Stomach smooth muscle (tissue), 2 donors: ENCODE results near the gene USP6.
A peak's percentile ranks its signal among the peaks of the same experiment; 100 is the strongest.

Experiments
- H3K27ac ChIP-seq: one replicate; pipeline ENCODE4 v1.7.0; 2013; ENCODE audit warnings: mild to moderate bottlenecking, low read length, inconsistent platforms
- H3K27me3 ChIP-seq, 2 donors: one replicate each; pipeline ENCODE4 v1.7.0; 2013; ENCODE audit warnings: low read length in 2 of 2; ENCODE audit not compliant: insufficient read depth in 2 of 2, control insufficient read depth in 1 of 2
- H3K36me3 ChIP-seq, 2 donors: one replicate each; pipeline ENCODE4 v1.7.0; 2013; ENCODE audit warnings: low read length in 2 of 2; ENCODE audit not compliant: control insufficient read depth in 2 of 2, insufficient read depth in 2 of 2
- H3K4me1 ChIP-seq: one replicate; pipeline ENCODE4 v1.7.0; 2013; ENCODE audit warnings: low read length; ENCODE audit not compliant: control insufficient read depth, insufficient read depth
- H3K4me3 ChIP-seq, 2 donors: one replicate each; pipeline ENCODE4 v1.7.0; 2013; ENCODE audit warnings: low read length in 2 of 2
- H3K9ac ChIP-seq, 2 donors: one replicate each; pipeline ENCODE4 v1.7.0; 2013; ENCODE audit warnings: low read length in 2 of 2, mild to moderate bottlenecking in 1 of 2
- H3K9me3 ChIP-seq, 2 donors: one replicate each; pipeline ENCODE4 v1.7.0; 2013; ENCODE audit warnings: low read length in 2 of 2; ENCODE audit not compliant: control insufficient read depth in 2 of 2
- donor health status: healthy.
- donor health status: Pancreatic carcinoma.

USP6 gene

DNA sequence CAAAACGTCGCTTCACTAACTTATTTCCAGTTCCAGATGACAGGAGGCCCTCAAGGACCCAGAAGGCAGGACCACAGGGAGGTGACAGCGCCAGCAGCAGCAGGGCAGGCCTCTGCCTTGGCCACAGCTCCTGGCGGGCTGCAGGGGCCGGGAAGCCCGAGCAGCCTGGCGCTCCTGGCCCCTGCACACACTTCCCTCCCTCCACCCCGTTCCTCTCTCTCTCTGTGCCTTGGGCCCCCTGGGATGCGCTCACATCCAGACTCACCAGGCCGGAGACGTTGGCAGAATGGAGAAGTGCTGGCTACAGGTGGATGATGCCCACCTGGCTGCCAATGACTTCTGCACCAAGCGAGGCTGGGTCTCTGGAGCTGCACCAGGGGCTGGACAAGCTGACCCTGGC lies 63.2 kb downstream of the USP6 start:
- no peaks in the 10 kb centered on the region for H3K4me1 ChIP-seq
- H3K36me3 ChIP-seq = peaks cover 10 to 12% of the 10 kb centered on the region in 2 donors
- H3K9ac ChIP-seq = no peak overlapping the region
- no peak overlapping the region for H3K27ac ChIP-seq
- no peaks in the 10 kb centered on the region for H3K27me3 ChIP-seq
- H3K9me3 ChIP-seq = peaks cover 37 to 64% of the 10 kb centered on the region in 2 donors
- no peak overlapping the region for H3K4me3 ChIP-seq

DNA sequence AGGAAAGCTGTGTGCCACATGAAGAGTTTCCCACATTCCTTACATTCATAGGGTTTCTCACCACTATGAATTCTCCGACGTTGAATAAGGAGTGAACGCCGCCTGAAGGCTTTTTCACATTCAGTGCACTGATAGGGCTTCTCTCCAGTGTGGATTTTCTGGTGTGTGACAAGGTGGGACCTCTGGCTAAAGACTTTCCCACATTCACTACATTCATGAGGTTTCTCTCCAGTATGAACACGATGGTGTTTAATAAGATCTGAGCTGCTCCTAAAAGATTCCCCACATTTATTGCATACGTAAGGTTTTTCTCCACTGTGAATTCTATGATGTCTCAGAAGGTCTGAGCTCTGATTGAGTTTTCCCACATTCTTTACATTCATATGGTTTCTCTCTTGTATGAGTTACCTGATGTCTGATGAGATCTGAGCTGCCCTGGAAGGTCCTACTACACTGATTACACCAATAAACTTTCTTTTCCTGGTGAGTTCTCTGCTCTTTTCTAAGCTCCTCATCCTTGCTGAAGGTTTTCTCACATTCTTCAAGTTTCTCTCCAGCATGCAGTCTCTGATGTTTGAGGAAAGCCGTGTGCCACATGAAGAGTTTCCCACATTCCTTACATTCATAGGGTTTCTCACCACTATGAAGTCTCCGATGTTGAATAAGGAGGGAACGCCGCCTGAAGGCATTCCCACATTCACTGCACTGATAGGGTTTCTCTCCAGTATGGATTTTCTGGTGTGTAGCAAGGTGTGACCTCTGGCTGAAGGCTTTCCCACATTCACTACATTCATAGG lies 65.9 kb downstream of the USP6 start:
- Histone ChIP-seq H3K4me1 (no peaks in the 10 kb centered on the region), H3K27ac (no peak overlapping the region), H3K4me3 (peak overlapping the region; percentile 8 to 45), H3K36me3 (peaks cover 7 to 8% of the 10 kb centered on the region in 2 donors), H3K9me3 (peaks cover 40 to 70% of the 10 kb centered on the region in 2 donors), H3K27me3 (no peaks in the 10 kb centered on the region), H3K9ac (no peak overlapping the region)

DNA sequence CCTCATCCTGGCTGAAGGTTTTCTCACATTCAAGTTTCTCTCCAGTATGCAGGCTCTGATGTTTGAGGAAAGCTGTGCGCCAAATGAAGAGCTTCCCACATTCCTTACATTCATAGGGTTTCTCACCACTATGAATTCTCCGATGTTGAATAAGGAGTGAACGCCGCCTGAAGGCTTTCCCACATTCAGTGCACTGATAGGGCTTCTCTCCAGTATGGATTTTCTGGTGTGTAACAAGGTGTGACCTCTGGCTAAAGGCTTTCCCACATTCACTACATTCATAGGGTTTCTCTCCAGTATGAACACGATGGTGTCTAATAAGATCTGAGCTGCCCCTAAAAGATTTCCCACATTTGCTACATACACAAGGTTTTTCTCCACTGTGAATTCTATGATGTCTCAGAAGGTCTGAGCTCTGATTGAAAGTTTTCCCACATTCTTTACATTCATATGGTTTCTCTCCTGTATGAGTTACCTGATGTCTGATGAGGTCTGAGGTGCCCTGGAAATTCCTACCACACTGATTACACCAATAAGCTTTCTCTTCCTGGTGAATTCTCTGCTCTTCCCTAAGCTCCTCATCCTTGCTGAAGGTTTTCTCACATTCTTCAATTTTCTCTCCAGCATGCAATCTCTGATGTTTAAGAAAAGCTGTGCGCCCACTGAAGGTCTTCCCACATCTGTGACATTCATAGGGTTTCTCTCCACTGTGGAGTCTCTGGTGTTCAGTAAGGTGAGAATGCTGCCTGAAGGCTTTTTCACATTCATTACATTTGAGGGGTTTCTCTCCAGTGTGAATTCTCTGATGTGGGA lies 67.0 kb downstream of the USP6 start:
- Histone ChIP-seq H3K9me3 (peaks cover 48 to 75% of the 10 kb centered on the region in 2 donors), H3K36me3 (peaks cover 7 to 8% of the 10 kb centered on the region in 2 donors), H3K4me3 (peak overlapping the region in 1 of 2 donors; percentile 45), H3K4me1 (no peaks in the 10 kb centered on the region), H3K9ac (no peak overlapping the region), H3K27ac (no peak overlapping the region), H3K27me3 (no peaks in the 10 kb centered on the region)

DNA sequence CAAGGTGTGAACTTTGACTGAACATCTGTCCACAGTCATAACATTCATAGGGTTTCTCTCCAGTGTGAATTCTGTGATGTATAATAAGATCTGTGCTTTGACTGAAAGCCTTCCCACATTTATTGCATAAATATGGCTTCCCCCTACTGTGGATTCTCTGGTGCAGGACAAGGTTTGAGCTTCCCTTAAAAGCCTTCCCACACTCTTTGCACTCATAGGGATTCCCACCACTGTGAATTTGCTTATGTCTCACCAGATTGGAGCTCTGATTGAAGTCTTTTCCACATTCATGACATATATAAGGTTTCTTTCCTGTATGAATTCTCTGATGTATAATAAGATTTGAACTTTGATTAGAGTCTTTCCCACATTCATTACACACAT lies 67.6 kb downstream of the USP6 start:
- no peak overlapping the region for H3K4me3 ChIP-seq
- H3K27me3 ChIP-seq = no peaks in the 10 kb centered on the region

DNA sequence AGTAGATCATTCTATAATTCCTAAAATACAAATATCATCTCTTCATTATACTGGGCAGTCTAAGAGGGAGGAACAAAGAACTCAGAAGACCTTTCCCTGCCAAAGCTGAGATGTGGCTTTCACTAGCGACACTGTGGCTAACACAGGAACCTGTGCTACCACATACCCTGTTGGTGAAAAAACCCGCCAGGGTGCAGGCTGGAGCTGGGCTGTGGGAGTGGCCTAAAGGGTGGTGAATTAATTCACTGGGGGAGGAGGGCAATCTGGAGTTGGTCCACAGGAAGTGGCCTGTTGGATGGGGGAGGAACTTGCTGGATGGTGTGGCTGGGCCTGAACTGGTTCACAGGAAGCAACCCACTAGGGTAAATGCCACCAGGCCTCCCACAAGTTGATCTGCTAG lies 68.5 kb downstream of the USP6 start:
- Histone ChIP-seq H3K27me3 (no peaks in the 10 kb centered on the region), H3K9ac (no peak overlapping the region), H3K4me3 (no peak overlapping the region), H3K27ac (no peak overlapping the region), H3K36me3 (peaks cover 8 to 9% of the 10 kb centered on the region in 2 donors), H3K4me1 (no peaks in the 10 kb centered on the region), H3K9me3 (peaks cover 48 to 70% of the 10 kb centered on the region in 2 donors)

More for the DNA sequence above, 67.6 kb downstream of the USP6 start:
- peaks cover 7 to 8% of the 10 kb centered on the region in 2 donors for H3K36me3 ChIP-seq
- H3K27ac ChIP-seq = no peak overlapping the region
- no peak overlapping the region for H3K9ac ChIP-seq
- no peaks in the 10 kb centered on the region for H3K4me1 ChIP-seq
- H3K9me3 ChIP-seq = peaks cover 48 to 75% of the 10 kb centered on the region in 2 donors

DNA sequence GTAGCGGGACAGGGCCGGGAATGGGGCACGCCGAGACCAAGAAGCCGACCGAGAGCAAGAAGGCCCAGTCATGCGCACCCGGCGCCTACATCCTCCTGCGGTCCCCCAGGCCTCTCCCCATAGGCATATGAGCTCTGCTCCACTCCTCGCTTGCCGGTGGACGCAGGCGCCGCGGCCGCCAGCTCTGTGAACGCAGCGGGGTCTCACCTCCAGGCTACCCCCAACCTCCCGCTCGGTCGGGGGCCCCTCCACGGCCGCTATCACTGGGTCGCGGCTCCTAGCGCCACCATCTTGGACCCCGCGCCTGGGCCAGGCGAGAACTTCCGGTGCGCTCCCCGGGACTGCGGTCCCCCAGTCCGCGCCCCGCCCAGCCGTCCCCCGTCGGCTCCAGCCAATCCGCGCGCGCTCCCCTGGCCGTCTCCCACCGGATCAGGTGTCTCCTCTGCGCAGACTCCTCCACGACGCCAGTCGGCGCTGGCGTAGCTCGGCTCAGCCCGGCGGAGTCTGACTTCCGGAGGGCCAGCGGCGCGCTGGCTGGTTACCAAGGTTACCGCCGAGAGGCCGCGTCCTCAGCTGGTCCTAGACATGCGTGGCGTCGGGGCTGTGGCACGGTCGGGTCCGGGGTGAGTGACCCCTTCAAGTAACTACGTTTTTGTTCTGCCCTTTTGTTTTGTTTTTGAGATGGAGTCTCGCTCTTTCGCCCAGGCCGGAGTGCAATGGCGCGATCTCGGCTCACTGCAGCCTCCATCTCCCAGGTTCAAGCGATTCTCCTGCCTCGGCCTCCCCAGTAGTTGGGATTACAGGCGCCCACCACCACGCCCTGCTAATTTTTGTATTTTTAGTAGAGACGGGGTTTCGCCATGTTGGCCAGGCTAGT lies 75.9 kb downstream of the USP6 start, which contains the start of gene ZNF594:
ZNF594 (minus strand) TSS at position 328 of the 877 bp plus-strand sequence. CDS start 7,612 bp downstream, outside the sequence.
- H3K27me3 ChIP-seq = no peaks in the 10 kb centered on the region
- peak within 1 kb of the TSS; percentile 84 to 91 for H3K4me3 ChIP-seq
- H3K9ac ChIP-seq = peak within 1 kb of the TSS; percentile 82 to 84
- peaks cover 3 to 4% of the 10 kb centered on the region in 2 donors for H3K36me3 ChIP-seq
- H3K4me1 ChIP-seq = peaks cover 7% of the 10 kb centered on the region
- H3K9me3 ChIP-seq = peaks cover 7 to 13% of the 10 kb centered on the region in 2 donors
- peak within 1 kb of the TSS; percentile 69 for H3K27ac ChIP-seq

DNA sequence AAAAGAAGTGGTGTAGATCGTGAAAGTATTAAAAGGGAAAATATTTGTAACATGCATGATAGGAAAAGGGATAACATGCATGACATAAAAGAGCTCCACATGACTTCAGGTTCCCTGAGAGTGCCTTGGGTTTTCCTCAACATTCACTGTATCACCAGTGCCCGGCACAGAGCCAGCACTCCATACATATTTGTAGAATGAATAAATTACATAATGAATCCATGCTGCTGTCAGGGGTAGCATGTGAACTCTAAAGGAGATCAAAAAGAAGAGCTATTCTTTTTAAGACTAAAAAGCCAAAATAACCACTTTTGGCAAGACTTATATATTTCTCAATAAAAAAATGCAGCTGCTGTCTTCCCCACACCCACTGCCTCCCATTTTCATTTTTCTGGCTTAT lies 78.5 kb downstream of the USP6 start:
- H3K9me3 ChIP-seq = peaks cover 0 to 2% of the 10 kb centered on the region in 2 donors
- no peak overlapping the region for H3K27ac ChIP-seq
- peaks cover under 1 to 4% of the 10 kb centered on the region in 2 donors for H3K36me3 ChIP-seq
- H3K9ac ChIP-seq = no peak overlapping the region
- no peaks in the 10 kb centered on the region for H3K27me3 ChIP-seq
- H3K4me1 ChIP-seq = peaks cover 7% of the 10 kb centered on the region
- no peak overlapping the region for H3K4me3 ChIP-seq

DNA sequence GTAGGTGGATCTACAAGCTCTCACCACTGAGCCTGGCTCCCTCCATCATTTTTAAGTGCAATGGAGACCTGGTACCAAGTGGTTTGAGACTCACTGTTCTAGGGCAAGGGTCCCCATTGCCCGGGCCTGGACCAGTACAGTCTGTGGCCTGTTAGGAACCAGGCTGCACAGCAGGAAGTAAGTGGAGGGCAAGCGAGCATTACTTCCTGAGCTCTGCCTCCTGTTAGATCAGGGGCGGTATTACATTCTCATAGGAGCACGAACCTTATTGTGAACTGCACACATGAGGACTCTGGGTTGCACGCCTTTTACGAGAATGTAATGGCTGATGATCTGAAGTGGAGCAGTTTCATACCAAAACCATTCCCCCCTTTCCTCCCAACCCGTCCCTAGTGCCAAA lies 82.6 kb downstream of the USP6 start:
- H3K27ac ChIP-seq = no peak overlapping the region
- peaks cover 0 to 3% of the 10 kb centered on the region in 2 donors for H3K36me3 ChIP-seq
- no peak overlapping the region for H3K9ac ChIP-seq
- H3K9me3 ChIP-seq = no peaks in the 10 kb centered on the region
- no peaks in the 10 kb centered on the region for H3K4me1 ChIP-seq
- no peaks in the 10 kb centered on the region for H3K27me3 ChIP-seq
- no peak overlapping the region for H3K4me3 ChIP-seq

DNA sequence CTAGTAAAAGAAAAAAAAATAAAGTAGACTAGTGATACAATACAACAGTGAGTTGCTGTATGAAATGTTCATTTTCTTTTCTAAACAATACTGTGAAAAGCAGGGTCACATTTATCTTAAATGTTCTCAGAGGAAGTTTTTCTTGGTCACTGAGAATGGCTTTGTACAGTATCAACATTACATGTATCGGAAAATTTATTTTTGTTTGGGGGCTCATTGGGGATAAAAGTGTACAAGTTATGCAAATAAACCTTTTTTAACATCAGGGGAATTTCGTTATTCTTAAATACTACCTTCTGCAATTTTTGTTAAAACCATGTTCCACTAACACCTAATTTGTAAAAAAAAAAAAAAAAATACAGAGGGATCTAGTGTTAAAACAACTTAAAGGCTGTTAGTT lies 84.5 kb downstream of the USP6 start:
- H3K9ac ChIP-seq = no peak overlapping the region
- no peaks in the 10 kb centered on the region for H3K27me3 ChIP-seq
- no peak overlapping the region for H3K27ac ChIP-seq
- peaks cover 0 to 3% of the 10 kb centered on the region in 2 donors for H3K36me3 ChIP-seq
- H3K9me3 ChIP-seq = no peaks in the 10 kb centered on the region
- no peaks in the 10 kb centered on the region for H3K4me1 ChIP-seq
- H3K4me3 ChIP-seq = no peak overlapping the region

DNA sequence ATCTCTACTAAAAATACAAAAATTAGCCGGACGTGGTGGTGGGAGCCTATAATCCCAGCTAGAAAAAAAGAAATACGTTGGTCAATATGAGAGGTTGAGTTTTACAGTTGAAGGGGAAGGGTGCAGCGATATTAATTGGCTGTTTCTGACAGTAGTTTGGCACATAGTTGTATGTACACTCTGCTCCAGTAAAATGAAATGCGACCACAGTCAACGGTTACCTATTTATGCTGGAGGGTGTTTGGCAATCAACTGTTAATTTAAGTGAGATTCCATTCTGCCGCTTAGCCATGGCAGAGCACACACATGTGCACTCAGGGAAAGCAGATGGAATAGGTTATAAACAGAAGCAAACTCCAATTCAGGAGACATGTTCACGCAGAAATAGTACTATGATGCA lies 85.2 kb downstream of the USP6 start:
- Histone ChIP-seq H3K9me3 (no peaks in the 10 kb centered on the region), H3K27me3 (no peaks in the 10 kb centered on the region), H3K9ac (no peak overlapping the region), H3K4me1 (no peaks in the 10 kb centered on the region), H3K36me3 (peaks cover 0 to under 1% of the 10 kb centered on the region in 2 donors), H3K4me3 (no peak overlapping the region), H3K27ac (no peak overlapping the region)
